Testis (tissue), 2 donors: ENCODE data around the gene SMG9.

Experiments
- POLR2A ChIP-seq: fragments of 450-650 bp; IDR thresholded peaks from one replicate; pipeline ENCODE4 v1.6.1; 2017; ENCODE audit warnings: antibody characterized with exemption, mild to moderate bottlenecking, moderate library complexity
- TF ChIP-seq, protein P1 (sequence below), 3 experiments: fragments of 450-650 bp in 2 of 3; fragments of 200-600 bp in 1 of 3; sonication (generic) in 1 of 3; IDR thresholded peaks; one replicate each; pipeline ENCODE4 v1.5.1; 2016 to 2019; ENCODE audit warnings: antibody characterized with exemption in 3 of 3, mild to moderate bottlenecking in 2 of 3, moderate library complexity in 1 of 3

DNA sequence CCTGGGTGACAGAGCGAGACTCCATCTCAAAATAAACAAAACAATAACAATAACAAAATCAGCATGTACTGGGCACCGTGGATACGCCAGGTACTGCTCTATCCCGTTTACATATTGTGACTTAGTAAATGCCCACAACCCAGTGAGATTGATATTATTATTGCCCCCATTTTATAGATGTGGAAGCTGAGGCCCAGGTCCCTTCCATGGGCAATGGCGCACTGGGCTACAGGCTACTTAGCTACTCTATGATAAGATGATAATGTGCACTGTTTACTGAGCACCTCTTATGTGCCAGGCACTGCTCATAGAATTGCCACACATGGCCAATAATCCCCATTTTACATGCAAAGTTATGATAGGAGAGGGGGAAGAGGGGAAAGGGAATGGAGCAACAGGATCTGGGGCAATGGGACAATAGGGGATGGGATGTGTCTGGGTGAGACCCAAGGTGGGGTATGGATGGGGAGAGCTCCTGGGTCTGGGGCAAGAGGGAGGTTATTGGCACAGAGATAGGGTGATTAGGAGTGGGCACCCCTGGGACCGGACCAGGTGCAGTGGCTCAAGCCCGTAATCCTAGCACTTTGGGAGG lies 20.6 kb upstream of the SMG9 start:
- TF ChIP-seq, protein P1, sequence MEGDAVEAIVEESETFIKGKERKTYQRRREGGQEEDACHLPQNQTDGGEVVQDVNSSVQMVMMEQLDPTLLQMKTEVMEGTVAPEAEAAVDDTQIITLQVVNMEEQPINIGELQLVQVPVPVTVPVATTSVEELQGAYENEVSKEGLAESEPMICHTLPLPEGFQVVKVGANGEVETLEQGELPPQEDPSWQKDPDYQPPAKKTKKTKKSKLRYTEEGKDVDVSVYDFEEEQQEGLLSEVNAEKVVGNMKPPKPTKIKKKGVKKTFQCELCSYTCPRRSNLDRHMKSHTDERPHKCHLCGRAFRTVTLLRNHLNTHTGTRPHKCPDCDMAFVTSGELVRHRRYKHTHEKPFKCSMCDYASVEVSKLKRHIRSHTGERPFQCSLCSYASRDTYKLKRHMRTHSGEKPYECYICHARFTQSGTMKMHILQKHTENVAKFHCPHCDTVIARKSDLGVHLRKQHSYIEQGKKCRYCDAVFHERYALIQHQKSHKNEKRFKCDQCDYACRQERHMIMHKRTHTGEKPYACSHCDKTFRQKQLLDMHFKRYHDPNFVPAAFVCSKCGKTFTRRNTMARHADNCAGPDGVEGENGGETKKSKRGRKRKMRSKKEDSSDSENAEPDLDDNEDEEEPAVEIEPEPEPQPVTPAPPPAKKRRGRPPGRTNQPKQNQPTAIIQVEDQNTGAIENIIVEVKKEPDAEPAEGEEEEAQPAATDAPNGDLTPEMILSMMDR (IDR thresholded peaks at IDR 0.05), result no peak
- no peak for TF ChIP-seq POLR2A
